Ovary (tissue), 9 donors: ENCODE data around the gene SESN1. TPM values are rescaled to one million over a fixed set of nuclear protein-coding genes. Genes with fewer than 3 reads are reported as not detected.

Source experiments
- DNase-seq, 5 donors: peaks; one replicate each; pipeline ENCODE4 v3.0.0-alpha.2; 2019 to 2020
- H3K27ac ChIP-seq, 2 donors: fragments of 200-600 bp; one replicate each; pipeline versions ENCODE4 v1.5.1 to v1.8.0; 2019 to 2022
- H3K27me3 ChIP-seq: fragments of 200-600 bp; one replicate; pipeline ENCODE4 v1.8.0; 2022
- H3K36me3 ChIP-seq: fragments of 200-600 bp; sonication (generic); one replicate; pipeline ENCODE4 v1.5.1; 2019
- H3K4me1 ChIP-seq: one replicate; pipeline ENCODE4 v1.8.1; 2013; ENCODE audit warnings: mild to moderate bottlenecking, moderate library complexity; ENCODE audit not compliant: insufficient read depth
- H3K4me3 ChIP-seq: fragments of 200-600 bp; sonication (generic); one replicate; pipeline ENCODE4 v1.5.1; 2017
- H3K9me3 ChIP-seq, 2 donors: fragments of 200-600 bp in 1 of 2; sonication (generic) in 1 of 2; one replicate each; pipeline versions ENCODE4 v1.5.1 to v1.8.1; 2013 to 2019; ENCODE audit warnings: mild to moderate bottlenecking in 1 of 2, moderate library complexity in 1 of 2
- EP300 ChIP-seq: sonication (generic); formaldehyde crosslinking; IDR thresholded peaks from one replicate; pipeline ENCODE4 v1.6.1; 2017; ENCODE audit warnings: antibody characterized with exemption
- POLR2A ChIP-seq: fragments of 450-650 bp; IDR thresholded peaks from one replicate; pipeline ENCODE4 v1.6.1; 2017; ENCODE audit warnings: antibody characterized with exemption, mild to moderate bottlenecking, moderate library complexity
- WGBS, 3 donors: extraction: QIAGEN DNeasy Blood & Tissue Kit in 1 of 3; methylation state at CpG; one replicate each; pipeline versions ENCODE4 v1.1.5 to v1.1.7; 2013 to 2017; 5-methylcytosine and 5-hydroxymethylcytosine counted together
- intact Hi-C, 4 donors: fragments of 100-400 bp; cut with DNase I; formaldehyde crosslinking; loops; one replicate each; pipeline versions ENCODE4 v1.11.0 to v1.15.1; 2022 to 2023
- polyA plus RNA-seq, 2 donors: library from polyadenylated mRNA; stranded (reverse); fragments of 200-250 nt in 1 of 2; fragments of 350-450 nt in 1 of 2; fragmentation: Illumina TruSeq in 1 of 2; extraction: RNeasy Lipid Tissue Mini Kit (QIAGEN cat#74804) in 1 of 2; gene quantifications; one replicate each; pipeline ENCODE4 v1.2.3, GENCODE V29; 2013 to 2014
- total RNA-seq, 7 donors: library from RNA; depleted of rRNA in 2 of 7; stranded (reverse); fragments of >200 nt in 2 of 7; fragmentation: NEBNext Ultra II Directional in 3 of 7; extraction: Animal tissue kit (Norgen Biotek cat#: 25700) in 3 of 7; gene quantifications; one replicate each; pipeline versions ENCODE4 v1.1.0 to v1.2.4, GENCODE V29; 2016 to 2023
- TF ChIP-seq, protein P1 (sequence below), 3 donors: fragments of 450-650 bp in 2 of 3; fragments of 200-600 bp in 1 of 3; IDR thresholded peaks; one replicate each; pipeline versions ENCODE4 v1.5.1 to v1.8.0; 2016 to 2022; ENCODE audit warnings: antibody characterized with exemption in 3 of 3, mild to moderate bottlenecking in 1 of 3
- donor health status: DM: no; HTN: no; CAD: no; lungs with moderate emphysema.
- donor health status: DM: no; HTN: no; CAD: no.
- donor health status: Bipolar disorder and iron deficiency.
- donor health status: DM: yes; HTN: yes; CAD: no.
- donor health status: DM: no; HTN: no; CAD: no.
- donor health status: DM: yes; HTN: yes; CAD: no.

The SESN1 gene
- total and polyA plus RNA-seq, 9 donors, result 36.5 to 97.2 (median 65.4) TPM

DNA sequence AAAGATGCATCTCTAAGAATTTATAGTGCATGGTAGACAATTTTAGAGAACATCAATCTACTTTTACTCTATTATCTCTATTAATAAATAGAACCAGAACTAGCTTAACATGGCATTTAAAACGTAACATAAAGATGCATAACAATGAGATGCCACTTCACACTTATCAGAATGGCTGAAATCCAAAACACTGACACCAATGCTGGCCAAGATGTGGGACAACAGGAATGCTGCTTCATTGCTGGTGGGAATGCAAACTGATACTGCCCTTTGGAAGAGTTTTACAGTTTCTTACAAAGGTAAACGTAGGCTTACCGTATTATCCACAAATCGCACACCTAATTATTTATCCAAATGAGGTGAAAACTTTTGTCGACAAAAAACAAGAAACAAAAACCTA is 95.2 kb downstream of the SESN1 start:
- H3K4me1 ChIP-seq, result peaks cover 3% of the 10 kb centered on the region
- no peaks in the 10 kb centered on the region for H3K27me3 ChIP-seq
- no peak overlapping the region for H3K4me3 ChIP-seq
- TF ChIP-seq EP300, result no peak
- TF ChIP-seq, protein P1, sequence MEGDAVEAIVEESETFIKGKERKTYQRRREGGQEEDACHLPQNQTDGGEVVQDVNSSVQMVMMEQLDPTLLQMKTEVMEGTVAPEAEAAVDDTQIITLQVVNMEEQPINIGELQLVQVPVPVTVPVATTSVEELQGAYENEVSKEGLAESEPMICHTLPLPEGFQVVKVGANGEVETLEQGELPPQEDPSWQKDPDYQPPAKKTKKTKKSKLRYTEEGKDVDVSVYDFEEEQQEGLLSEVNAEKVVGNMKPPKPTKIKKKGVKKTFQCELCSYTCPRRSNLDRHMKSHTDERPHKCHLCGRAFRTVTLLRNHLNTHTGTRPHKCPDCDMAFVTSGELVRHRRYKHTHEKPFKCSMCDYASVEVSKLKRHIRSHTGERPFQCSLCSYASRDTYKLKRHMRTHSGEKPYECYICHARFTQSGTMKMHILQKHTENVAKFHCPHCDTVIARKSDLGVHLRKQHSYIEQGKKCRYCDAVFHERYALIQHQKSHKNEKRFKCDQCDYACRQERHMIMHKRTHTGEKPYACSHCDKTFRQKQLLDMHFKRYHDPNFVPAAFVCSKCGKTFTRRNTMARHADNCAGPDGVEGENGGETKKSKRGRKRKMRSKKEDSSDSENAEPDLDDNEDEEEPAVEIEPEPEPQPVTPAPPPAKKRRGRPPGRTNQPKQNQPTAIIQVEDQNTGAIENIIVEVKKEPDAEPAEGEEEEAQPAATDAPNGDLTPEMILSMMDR (IDR thresholded peaks at IDR 0.05), result no peak
- no peak for TF ChIP-seq POLR2A
- no peaks in the 10 kb centered on the region for H3K36me3 ChIP-seq
- H3K27ac ChIP-seq, result no peak overlapping the region
- 89 to 92% (median 91%) methylated on average over 5 of the region's 5 CpGs for WGBS, 3 donors
- intact Hi-C loops, result no loop called here
- no peak for DNase-seq
- no peaks in the 10 kb centered on the region for H3K9me3 ChIP-seq

DNA sequence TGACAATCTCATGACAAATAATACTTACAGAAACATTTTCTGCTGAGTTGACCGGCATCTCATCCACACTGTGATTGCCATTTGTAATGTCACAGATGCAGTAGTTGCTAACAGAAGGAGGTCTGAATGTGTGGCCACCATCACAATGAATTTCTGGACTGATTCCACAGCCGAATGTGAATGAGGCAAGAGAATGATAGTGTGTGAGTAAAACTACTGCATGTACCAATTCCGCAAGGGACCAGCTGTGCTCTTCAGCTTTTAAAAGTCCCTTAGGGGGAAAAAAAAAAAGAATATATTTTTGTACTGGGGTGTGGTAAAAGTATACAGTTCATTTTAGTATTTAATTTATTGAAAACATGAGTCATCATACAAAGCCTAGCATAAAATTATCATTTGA is 96.2 kb downstream of the SESN1 start:
- WGBS, 3 donors, result 79 to 81% (median 79%) methylated on average over 3 of the region's 3 CpGs

DNA sequence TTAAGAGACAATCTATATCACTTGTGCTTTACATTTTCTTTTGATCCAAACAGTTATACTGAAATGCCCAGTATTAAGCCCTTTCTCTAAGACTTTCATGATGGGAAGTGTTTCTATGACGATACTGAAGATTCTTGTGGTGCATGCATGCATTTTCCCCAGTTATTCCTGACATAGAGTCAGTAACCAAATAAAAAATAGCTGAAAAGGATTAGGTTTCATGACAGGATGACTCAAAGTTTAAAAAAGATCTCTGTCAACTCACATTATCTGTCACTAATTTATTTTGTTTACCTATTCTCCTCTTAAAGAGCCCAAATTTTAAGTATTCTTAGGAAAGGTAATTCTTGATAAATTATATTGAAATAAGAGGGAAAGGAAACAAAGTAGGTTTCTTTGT is 98.4 kb downstream of the SESN1 start:
- no peak overlapping the region for H3K4me3 ChIP-seq
- H3K27ac ChIP-seq, result no peak overlapping the region
- intact Hi-C loops, result no loop called here
- H3K27me3 ChIP-seq, result no peaks in the 10 kb centered on the region
- TF ChIP-seq POLR2A (no peak), EP300 (no peak)
- TF ChIP-seq, protein P1 (IDR thresholded peaks at IDR 0.05), result no peak
- no peaks in the 10 kb centered on the region for H3K36me3 ChIP-seq
- no peaks in the 10 kb centered on the region for H3K9me3 ChIP-seq
- DNase-seq, result no peak
- no peaks in the 10 kb centered on the region for H3K4me1 ChIP-seq
- 93 to 96% (median 96%) methylated on average over 1 of the region's 1 CpG for WGBS, 3 donors

More for the DNA sequence above, 96.2 kb downstream of the SESN1 start:
- TF ChIP-seq POLR2A (no peak), EP300 (no peak)
- TF ChIP-seq, protein P1 (IDR thresholded peaks at IDR 0.05), result no peak
- H3K4me3 ChIP-seq, result no peak overlapping the region
- no peaks in the 10 kb centered on the region for H3K36me3 ChIP-seq
- H3K4me1 ChIP-seq, result peaks cover 1% of the 10 kb centered on the region
- H3K27me3 ChIP-seq, result no peaks in the 10 kb centered on the region
- H3K27ac ChIP-seq, result no peak overlapping the region
- no peak for DNase-seq
- intact Hi-C loops, result no loop called here
- H3K9me3 ChIP-seq, result no peaks in the 10 kb centered on the region

DNA sequence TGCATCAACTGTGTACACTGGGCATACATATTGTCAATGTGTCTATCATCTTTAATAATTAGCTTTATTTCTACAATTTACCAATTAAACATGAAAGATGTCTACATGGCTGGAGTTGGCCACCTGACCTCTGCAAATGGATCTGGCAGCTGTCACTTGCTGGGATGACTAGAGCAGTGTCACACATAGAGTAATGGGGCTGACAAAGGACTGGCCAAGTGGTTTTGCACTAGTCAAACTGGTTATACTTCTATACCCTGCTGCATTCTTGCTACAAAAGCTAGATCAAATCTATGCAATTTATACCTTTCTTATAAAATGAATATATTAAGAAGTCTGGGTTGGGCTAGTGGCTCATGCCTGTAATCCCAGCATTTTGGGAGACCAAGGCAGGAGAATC is 99.3 kb downstream of the SESN1 start:
- DNase-seq, result no peak
- Histone ChIP-seq H3K27me3 (no peaks in the 10 kb centered on the region), H3K4me1 (no peaks in the 10 kb centered on the region), H3K36me3 (no peaks in the 10 kb centered on the region), H3K27ac (no peak overlapping the region), H3K9me3 (no peaks in the 10 kb centered on the region), H3K4me3 (no peak overlapping the region)
- intact Hi-C loops, result no loop called here
- TF ChIP-seq, protein P1 (IDR thresholded peaks at IDR 0.05), result no peak
- TF ChIP-seq POLR2A (no peak), EP300 (no peak)

DNA sequence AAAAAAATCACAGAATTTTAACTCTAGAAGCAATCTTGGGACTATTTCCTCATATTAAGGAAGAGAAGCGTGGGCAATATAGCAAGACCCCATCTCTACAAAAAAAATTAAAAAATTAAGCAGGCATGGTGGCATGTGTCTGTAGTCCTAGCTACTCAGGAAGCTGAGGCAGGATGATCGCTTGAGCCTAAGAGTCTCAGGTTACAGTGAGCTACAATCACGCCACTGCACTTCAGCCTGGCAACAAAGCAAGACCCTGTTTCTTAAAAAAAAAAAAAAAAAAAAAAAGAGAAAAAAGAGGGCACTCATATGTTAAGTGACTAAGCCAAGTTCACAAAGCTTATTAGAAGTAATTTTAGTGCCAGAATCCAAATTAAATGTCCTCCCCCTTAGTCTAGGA is 100.8 kb downstream of the SESN1 start:
- TF ChIP-seq POLR2A, result no peak
- no peak for TF ChIP-seq EP300
- TF ChIP-seq, protein P1 (IDR thresholded peaks at IDR 0.05), result no peak
- Histone ChIP-seq H3K36me3 (no peaks in the 10 kb centered on the region), H3K4me1 (no peaks in the 10 kb centered on the region), H3K4me3 (no peak overlapping the region), H3K27me3 (no peaks in the 10 kb centered on the region), H3K9me3 (no peaks in the 10 kb centered on the region), H3K27ac (no peak overlapping the region)
- intact Hi-C loops, result no loop called here
- DNase-seq, result no peak
- WGBS, 3 donors, result 91 to 96% (median 93%) methylated on average over 3 of the region's 3 CpGs
